HepG2 (cell line): Measurements from ENCODE around the gene CIROP. TPM values are rescaled to one million over a fixed set of nuclear protein-coding genes. Genes with fewer than 3 reads are reported as not detected.

Experiments used
- ATAC-seq: fragments of 200-7000 bp; cut with Tn5 transposase; 3 replicates; pipeline ENCODE4 v1.9.1; 2020; ENCODE audit warnings: mild to moderate bottlenecking, moderate library complexity
- BruUV-seq: library from RNA; stranded (reverse); fragments of 400-500 nt; replicated peaks from 2 replicates; lab custom pipeline; 2021; lab: Mats Ljungman, UMichigan
- CTCF ChIA-PET: fragments of 300-600 bp; formaldehyde crosslinking; extraction: SDS; loops from one replicate; lab custom pipeline; 2021; ENCODE audit warnings: low total read pairs, inconsistent platforms, low intra/inter-chr PET ratio; lab: Yijun Ruan, JAX
- POLR2A ChIA-PET: fragments of 350-600 bp; sonication (Branson Sonifier 250); formaldehyde crosslinking; loops from one replicate; lab custom pipeline; 2020; ENCODE audit warnings: antibody characterized with exemption, inconsistent platforms; lab: Yijun Ruan, JAX
- DNase-seq: peaks from one replicate; pipeline ENCODE4 v3.0.0-alpha.2; 2015; ENCODE audit warnings: low spot score
- FAIRE-seq: peaks from 3 replicates; lab custom pipeline; 2011; peaks lifted over from hg19 to GRCh38; lab: Jason Lieb, UNC
- H2AFZ ChIP-seq: one replicate; pipeline ENCODE4 v1.6.1; 2011; ENCODE audit warnings: low read length, inconsistent platforms
- H3K27ac ChIP-seq: fragments of 300-600 bp; 3 replicates; pipeline ENCODE4 v1.8.0; 2011; ENCODE audit warnings: mixed run types, mild to moderate bottlenecking, mixed read lengths, low read length, inconsistent platforms; ENCODE audit not compliant: insufficient read depth; ENCODE audit errors: extremely low read length
- H3K27me3 ChIP-seq, 2 experiments: fragments of 200-600 bp in 1 of 2; 2 replicates in 1 of 2; 3 replicates in 1 of 2; pipeline versions ENCODE4 v1.6.0 to v1.8.0; 2011; ENCODE audit warnings: low read length in 2 of 2, mild to moderate bottlenecking in 2 of 2, moderate library complexity in 2 of 2, inconsistent platforms in 1 of 2; ENCODE audit not compliant: insufficient read depth in 2 of 2, control insufficient read depth in 1 of 2
- H3K36me3 ChIP-seq, 2 experiments: fragments of 200-600 bp in 1 of 2; replicated peaks in 1 of 2; 2 replicates in 1 of 2; 3 replicates in 1 of 2; pipeline versions ENCODE4 v1.5.1 to v1.8.0; 2011; ENCODE audit warnings: low read length in 2 of 2, inconsistent platforms in 1 of 2; ENCODE audit not compliant: insufficient read depth in 2 of 2, control insufficient read depth in 1 of 2
- H3K4me1 ChIP-seq: 2 replicates; pipeline ENCODE4 v1.5.1; 2012; ENCODE audit warnings: low read length, inconsistent platforms; ENCODE audit not compliant: insufficient read depth
- H3K4me2 ChIP-seq: 2 replicates; pipeline ENCODE4 v1.6.0; 2011; ENCODE audit warnings: low read depth, low read length, inconsistent platforms
- H3K4me3 ChIP-seq, 3 experiments: fragments of 200-600 bp in 1 of 3; sonication (generic), shearing (Covaris generic) in 1 of 3; replicated peaks in 1 of 3; 2 replicates each; pipeline ENCODE4 v1.5.1; 2011 to 2016; ENCODE audit warnings: low read length in 3 of 3, inconsistent platforms in 2 of 3, low read depth in 2 of 3, mild to moderate bottlenecking in 2 of 3, control low read depth in 1 of 3, mixed read lengths in 1 of 3; ENCODE audit not compliant: insufficient read depth in 1 of 3
- H3K79me2 ChIP-seq: one replicate; pipeline ENCODE4 v1.6.1; 2011; ENCODE audit warnings: low read length, inconsistent platforms; ENCODE audit not compliant: insufficient read depth
- H3K9ac ChIP-seq: 2 replicates; pipeline ENCODE4 v1.6.0; 2011; ENCODE audit warnings: mild to moderate bottlenecking, low read depth, low read length, inconsistent platforms; ENCODE audit not compliant: insufficient read depth
- H3K9me3 ChIP-seq: 2 replicates; pipeline ENCODE4 v1.5.1; 2012; ENCODE audit warnings: mild to moderate bottlenecking, low read length
- H4K20me1 ChIP-seq: 2 replicates; pipeline ENCODE4 v1.6.0; 2011; ENCODE audit warnings: inconsistent platforms, mild to moderate bottlenecking, low read length, moderate library complexity; ENCODE audit not compliant: insufficient read depth
- ADNP ChIP-seq: sonication (generic); formaldehyde crosslinking; IDR thresholded peaks from 2 replicates; pipeline ENCODE4 v1.4.0; 2020; ENCODE audit warnings: missing genetic modification reagents
- ATF7-NPFF ChIP-seq: sonication (generic); formaldehyde crosslinking; IDR thresholded peaks from 2 replicates; pipeline ENCODE4 v1.8.1; 2023; ENCODE audit warnings: mild to moderate bottlenecking, low read depth, missing genetic modification reagents, moderate library complexity
- ELF3 ChIP-seq: IDR thresholded peaks from 2 replicates; pipeline ENCODE4 v1.6.1; 2016; ENCODE audit warnings: missing genetic modification reagents, missing compliant biosample characterization
- ELF4 ChIP-seq: sonication (generic); formaldehyde crosslinking; IDR thresholded peaks from 2 replicates; pipeline ENCODE4 v1.5.0; 2020; ENCODE audit warnings: missing genetic modification reagents, mild to moderate bottlenecking, moderate library complexity, borderline replicate concordance
- NR2C2 ChIP-seq: sonication (generic); formaldehyde crosslinking; IDR thresholded peaks from 2 replicates; pipeline ENCODE4 v1.4.0; 2020; ENCODE audit warnings: missing genetic modification reagents, mild to moderate bottlenecking, moderate library complexity, borderline replicate concordance
- TCF12 ChIP-seq, 2 experiments: fragments of 450-650 bp in 1 of 2; sonication (generic) in 1 of 2; formaldehyde crosslinking in 1 of 2; IDR thresholded peaks; 2 replicates each; pipeline versions ENCODE4 v1.6.1 to v1.8.0; 2017 to 2022; ENCODE audit warnings: antibody characterized with exemption in 1 of 2, mild to moderate bottlenecking in 1 of 2, missing genetic modification reagents in 1 of 2, moderate library complexity in 1 of 2
- TEAD3 ChIP-seq: optimal IDR thresholded peaks from 2 replicates; pipeline ENCODE3; 2016; ENCODE audit warnings: borderline replicate concordance
- YY1 ChIP-seq: IDR thresholded peaks from 2 replicates; pipeline ENCODE4 v1.6.1; 2011; ENCODE audit warnings: low read length, low read depth, moderate library complexity, mild to moderate bottlenecking; ENCODE audit not compliant: insufficient read depth, insufficient replicate concordance
- ZBTB2 ChIP-seq: sonication (generic); formaldehyde crosslinking; IDR thresholded peaks from 2 replicates; pipeline ENCODE4 v1.8.0; 2022; ENCODE audit warnings: low read depth, missing genetic modification reagents
- ZBTB44 ChIP-seq: sonication (generic); formaldehyde crosslinking; IDR thresholded peaks from 2 replicates; pipeline ENCODE4 v1.4.0; 2020; ENCODE audit warnings: missing genetic modification reagents
- ZNF276 ChIP-seq: sonication (generic); formaldehyde crosslinking; IDR thresholded peaks from 2 replicates; pipeline ENCODE4 v1.4.0; 2020; ENCODE audit warnings: mild to moderate bottlenecking, low read depth, missing genetic modification reagents
- WGBS: methylation state at CpG from one replicate; pipeline ENCODE4 v1.1.6; 2017; ENCODE audit warnings: low lambda C conversion rate; 5-methylcytosine and 5-hydroxymethylcytosine counted together
- in situ Hi-C: cut with HindIII; loops from 2 replicates; pipeline ENCODE4 v1.10.0; 2017; ENCODE audit warnings: low pct_unique_long_range_greater_than_20kb; ENCODE audit not compliant: extremely low pct_ligation_motif_present
- intact Hi-C: fragments of 100-400 bp; cut with micrococcal nuclease; formaldehyde crosslinking; loops from one replicate; pipeline ENCODE4 v1.10.0; 2022; ENCODE audit not compliant: unreplicated experiment
- polyA plus RNA-seq, 8 experiments: library from polyadenylated mRNA; depleted of rRNA in 3 of 8; stranded (reverse) in 7 of 8; unstranded in 1 of 8; fragments of >200 nt; fragmentation: Illumina TruSeq in 4 of 8; extraction: Trizol in 4 of 8; gene quantifications; 2 replicates each; pipeline versions ENCODE4 v1.2.1 to v1.2.3, GENCODE V29; 2011 to 2016; ENCODE audit warnings: low read depth in 4 of 8, missing spikeins in 1 of 8, mixed read lengths in 1 of 8; ENCODE audit not compliant: insufficient read depth in 1 of 8
- total RNA-seq, 5 experiments: library from RNA; depleted of rRNA; stranded (reverse); fragments of >200 nt; fragmentation: Illumina TruSeq; extraction: Trizol; gene quantifications; 2 replicates each; pipeline ENCODE4 v1.2.3, GENCODE V29; 2016; ENCODE audit warnings: low read depth in 1 of 5

The CIROP gene
- total and polyA plus RNA-seq, 2 of the 13 experiments (the other 11 are each of a cell fraction or from before 2014, with no cell fraction given), result 0.07 TPM; not detected in 1

DNA sequence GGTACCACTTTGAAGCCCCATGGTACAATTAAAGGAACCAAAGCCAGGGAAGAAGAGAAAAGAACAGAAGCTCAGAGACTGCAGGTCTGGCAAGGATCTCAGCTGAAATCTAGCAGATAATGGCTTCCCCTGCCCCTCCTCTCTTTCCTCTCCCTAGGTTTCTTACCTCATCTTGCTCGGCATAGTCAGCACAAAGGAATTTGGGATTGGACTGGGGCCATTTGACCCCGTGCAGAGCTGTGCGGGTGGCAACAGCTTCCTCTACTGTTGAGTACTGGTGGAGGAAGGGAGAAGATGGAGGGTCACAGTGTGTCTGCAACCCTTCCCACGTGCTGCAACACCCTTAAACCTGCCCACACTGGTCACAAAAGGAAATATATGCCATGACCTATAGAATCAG is 42.8 kb downstream of the CIROP start:
- peaks cover 0 to 2% of the 10 kb centered on the region in 2 experiments; a peak in 1 of 5 replicates for H3K27me3 ChIP-seq
- H3K9me3 ChIP-seq, result no peaks in the 10 kb centered on the region
- ChIA-PET POLR2A (interaction anchor here (0.6 to 6.2 kb wide), 11 partner anchors 9 to 133 kb away, joined by 3 to 70 read pairs (median 10); partner anchors contain the start of genes ACIN1, AJUBA, C14orf119 and PRMT5), CTCF (interaction anchor here (1.5 kb wide), 1 partner anchor 75 kb away, joined by 4 read pairs; no protein-coding TSS in a partner anchor)
- peaks cover 13% of the 10 kb centered on the region; the same call in 1 of the 2 replicates for H4K20me1 ChIP-seq
- intact Hi-C loops (no loop called here), in situ Hi-C loops (no loop called here)
- peaks cover 62 to 75% of the 10 kb centered on the region in 2 experiments for H3K36me3 ChIP-seq
- FAIRE-seq (peak; percentile 15), DNase-seq (peak; percentile 87), ATAC-seq (no peak; the same call in 2 of the 3 replicates)
- no peak overlapping the region for H2AFZ ChIP-seq
- no peak overlapping the region for H3K27ac ChIP-seq
- BruUV-seq, result no TSS peak
- peaks cover 8% of the 10 kb centered on the region for H3K79me2 ChIP-seq
- H3K9ac ChIP-seq, result no peak overlapping the region
- H3K4me2 ChIP-seq, result no peak overlapping the region
- WGBS, result 81% methylated on average over 4 of the region's 4 CpGs
- peaks cover 12% of the 10 kb centered on the region for H3K4me1 ChIP-seq
- H3K4me3 ChIP-seq, result no peak overlapping the region
- TF ChIP-seq ZBTB2 (CRISPR knock-in tag), result no peak
- TF ChIP-seq ELF4, result no peak
- no peak for TF ChIP-seq YY1
- TF ChIP-seq TCF12 (IDR thresholded peaks at IDR 0.05), result no peak
- no peak for TF ChIP-seq TCF12 (CRISPR knock-in tag; IDR thresholded peaks at IDR 0.05)
- no peak for TF ChIP-seq ELF3 (CRISPR knock-in tag)
- no peak for TF ChIP-seq ZBTB44 (CRISPR knock-in tag)
- no peak for TF ChIP-seq ZNF276 (CRISPR knock-in tag)
- no peak for TF ChIP-seq ADNP (CRISPR knock-in tag)
- TF ChIP-seq ATF7-NPFF (CRISPR knock-in tag), result 0 out of 2 replicates have a peak, but pooled peaks have one; percentile 30
- TF ChIP-seq TEAD3 (CRISPR knock-in tag), result peak; percentile 64
- TF ChIP-seq NR2C2, result no peak
